22Rv1 (cell line): ENCODE measurements around the gene SH2D4B.

Experiments used
- CTCF ChIP-seq: fragments of 450-650 bp; IDR thresholded peaks from 2 replicates; pipeline ENCODE4 v1.5.1; 2017; ENCODE audit warnings: mild to moderate bottlenecking
- ZFX ChIP-seq: fragments of 450-650 bp; IDR thresholded peaks from 2 replicates; pipeline ENCODE4 v1.6.1; 2017; ENCODE audit warnings: antibody characterized with exemption, borderline replicate concordance

- TF ChIP-seq CTCF (no peak), ZFX (no peak)
Observed at GRCh38 chr10:80530816-80531215, 6.9 kb upstream of the SH2D4B start.
